Muscle layer of duodenum (tissue), 2 donors: ENCODE data around the gene REEP3.

Experiments used
- H3K27ac ChIP-seq: one replicate; pipeline ENCODE4 v1.7.0; 2013; ENCODE audit warnings: mild to moderate bottlenecking, low read length
- H3K27me3 ChIP-seq: one replicate; pipeline ENCODE4 v1.7.0; 2013; ENCODE audit warnings: low read depth, mild to moderate bottlenecking, control low read depth, low read length
- H3K36me3 ChIP-seq, 2 donors: one replicate each; pipeline ENCODE4 v1.7.0; 2013; ENCODE audit warnings: low read length in 2 of 2, control low read depth in 1 of 2, mild to moderate bottlenecking in 1 of 2; ENCODE audit not compliant: insufficient read depth in 2 of 2, control insufficient read depth in 1 of 2
- H3K4me1 ChIP-seq, 2 donors: one replicate each; pipeline ENCODE4 v1.7.0; 2013; ENCODE audit warnings: low read length in 2 of 2, mild to moderate bottlenecking in 2 of 2, control low read depth in 1 of 2, moderate library complexity in 1 of 2; ENCODE audit not compliant: insufficient read depth in 2 of 2, control insufficient read depth in 1 of 2
- H3K4me3 ChIP-seq, 2 donors: one replicate each; pipeline ENCODE4 v1.7.0; 2013; ENCODE audit warnings: low read length in 2 of 2, low read depth in 1 of 2, mild to moderate bottlenecking in 1 of 2
- H3K9me3 ChIP-seq, 2 donors: one replicate each; pipeline ENCODE4 v1.7.0; 2013; ENCODE audit warnings: low read length in 2 of 2, control low read depth in 1 of 2, mild to moderate bottlenecking in 1 of 2; ENCODE audit not compliant: control insufficient read depth in 1 of 2
- donor health status: healthy.

Gene REEP3

DNA sequence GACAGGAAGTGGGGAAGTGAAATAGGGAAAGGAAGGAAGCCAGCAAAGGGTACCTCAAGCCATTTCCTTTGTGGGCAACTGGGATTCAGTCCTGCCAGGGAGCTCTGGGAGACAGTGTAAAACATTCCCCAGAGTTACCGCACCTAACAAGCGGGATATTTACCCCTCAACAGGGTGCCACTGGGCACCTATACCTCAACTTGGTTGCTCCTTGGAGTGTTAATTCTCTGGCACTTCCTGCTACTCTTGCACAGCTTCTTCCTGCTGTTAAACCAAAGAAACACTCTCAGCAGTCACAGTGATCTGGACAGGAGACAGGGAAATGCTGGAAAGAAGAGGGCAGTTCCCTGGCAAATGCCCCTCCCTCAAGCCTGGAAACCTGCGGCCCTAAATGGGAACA lies 151.3 kb downstream of the REEP3 start:
- Histone ChIP-seq H3K27ac (no peak overlapping the region), H3K4me1 (peaks cover 3 to 8% of the 10 kb centered on the region in 2 donors), H3K9me3 (no peaks in the 10 kb centered on the region), H3K27me3 (no peaks in the 10 kb centered on the region), H3K36me3 (no peaks in the 10 kb centered on the region), H3K4me3 (no peak overlapping the region)

DNA sequence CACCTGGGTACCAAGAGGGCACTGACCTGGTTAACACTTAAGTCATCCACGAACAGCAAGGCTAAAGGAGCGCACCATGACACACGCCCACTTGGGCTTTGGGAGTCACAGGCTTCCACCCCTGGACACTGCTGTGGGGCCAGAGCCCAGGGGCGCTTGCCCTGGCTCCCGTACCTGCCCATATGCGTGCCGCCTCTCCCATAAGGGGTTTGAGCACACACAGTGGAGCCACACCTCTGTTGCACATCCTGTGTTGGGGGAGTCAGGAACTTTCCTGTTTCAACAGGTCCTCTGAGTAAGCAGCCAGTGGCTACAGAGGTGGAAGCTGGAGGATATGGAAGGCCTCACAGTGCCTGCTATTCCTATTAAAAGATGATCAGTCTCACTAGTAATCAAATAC lies 152.0 kb downstream of the REEP3 start:
- H3K9me3 ChIP-seq, result no peaks in the 10 kb centered on the region
- H3K4me1 ChIP-seq, result peaks cover 3 to 8% of the 10 kb centered on the region in 2 donors
- no peak overlapping the region for H3K27ac ChIP-seq
- H3K27me3 ChIP-seq, result no peaks in the 10 kb centered on the region
- H3K36me3 ChIP-seq, result no peaks in the 10 kb centered on the region
- H3K4me3 ChIP-seq, result no peak overlapping the region

DNA sequence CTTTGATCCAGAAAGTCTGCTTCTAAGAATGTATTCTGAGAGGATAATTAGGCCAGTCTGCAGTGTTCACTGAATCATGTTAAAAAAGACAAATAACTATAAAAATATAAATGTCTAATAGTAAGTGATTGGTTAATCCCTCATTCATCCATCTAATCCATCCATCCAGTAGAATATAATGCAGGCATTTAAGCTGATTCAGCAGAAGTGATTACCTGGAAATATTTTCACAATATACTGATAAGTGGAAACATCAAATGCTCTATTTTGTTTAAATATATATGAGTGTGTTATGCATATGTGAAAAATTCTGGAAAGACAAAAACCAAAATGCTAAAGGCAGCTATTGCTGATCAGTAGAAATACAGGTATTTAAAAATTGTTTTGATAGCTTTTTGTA lies 152.6 kb downstream of the REEP3 start:
- no peaks in the 10 kb centered on the region for H3K9me3 ChIP-seq
- H3K27me3 ChIP-seq, result no peaks in the 10 kb centered on the region
- H3K4me3 ChIP-seq, result no peak overlapping the region
- peaks cover 3 to 8% of the 10 kb centered on the region in 2 donors for H3K4me1 ChIP-seq
- H3K36me3 ChIP-seq, result no peaks in the 10 kb centered on the region
- no peak overlapping the region for H3K27ac ChIP-seq
